ENCODE results near the gene DAAM2.

- TF ChIP-seq CTCF (IDR thresholded peaks at IDR 0.05) = no peak
- no peak for TF ChIP-seq POLR2A (IDR thresholded peaks at IDR 0.05)
- TF ChIP-seq POLR2AphosphoS5 (IDR thresholded peaks at IDR 0.05) = no peak
These were observed 57.1 kb downstream of the DAAM2 start for GRCh38 chr6:39849228-39849627.

Measured in prostate gland (tissue), 2 donors.